ENCODE measurements around the gene EPN2.
"Not testable (repeated sequence)": the region's sequence is repeated elsewhere in the genome, so short reads cannot be mapped to it uniquely, and the experiment has no call there.

EPN2 gene

DNA sequence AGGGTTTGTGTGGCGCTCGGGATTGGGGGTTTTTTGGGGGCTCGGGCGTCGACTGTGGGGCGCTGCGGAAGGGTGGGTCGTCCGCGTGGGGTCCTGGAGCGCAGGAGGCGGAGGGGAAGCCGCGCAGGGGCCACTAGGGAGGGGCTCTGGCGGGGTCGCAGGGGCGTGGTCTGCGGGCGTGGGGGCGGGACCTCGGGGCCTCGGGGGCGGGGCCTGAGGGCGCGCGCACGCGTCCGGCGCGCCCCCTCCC, at the start of gene EPN2:
Gene EPN2, plus strand, starts transcription at position 228 of the 250 bp plus-strand sequence. CDS start 45,754 bp downstream, outside the sequence.
- peak; percentile 47 for DNase-seq

DNA sequence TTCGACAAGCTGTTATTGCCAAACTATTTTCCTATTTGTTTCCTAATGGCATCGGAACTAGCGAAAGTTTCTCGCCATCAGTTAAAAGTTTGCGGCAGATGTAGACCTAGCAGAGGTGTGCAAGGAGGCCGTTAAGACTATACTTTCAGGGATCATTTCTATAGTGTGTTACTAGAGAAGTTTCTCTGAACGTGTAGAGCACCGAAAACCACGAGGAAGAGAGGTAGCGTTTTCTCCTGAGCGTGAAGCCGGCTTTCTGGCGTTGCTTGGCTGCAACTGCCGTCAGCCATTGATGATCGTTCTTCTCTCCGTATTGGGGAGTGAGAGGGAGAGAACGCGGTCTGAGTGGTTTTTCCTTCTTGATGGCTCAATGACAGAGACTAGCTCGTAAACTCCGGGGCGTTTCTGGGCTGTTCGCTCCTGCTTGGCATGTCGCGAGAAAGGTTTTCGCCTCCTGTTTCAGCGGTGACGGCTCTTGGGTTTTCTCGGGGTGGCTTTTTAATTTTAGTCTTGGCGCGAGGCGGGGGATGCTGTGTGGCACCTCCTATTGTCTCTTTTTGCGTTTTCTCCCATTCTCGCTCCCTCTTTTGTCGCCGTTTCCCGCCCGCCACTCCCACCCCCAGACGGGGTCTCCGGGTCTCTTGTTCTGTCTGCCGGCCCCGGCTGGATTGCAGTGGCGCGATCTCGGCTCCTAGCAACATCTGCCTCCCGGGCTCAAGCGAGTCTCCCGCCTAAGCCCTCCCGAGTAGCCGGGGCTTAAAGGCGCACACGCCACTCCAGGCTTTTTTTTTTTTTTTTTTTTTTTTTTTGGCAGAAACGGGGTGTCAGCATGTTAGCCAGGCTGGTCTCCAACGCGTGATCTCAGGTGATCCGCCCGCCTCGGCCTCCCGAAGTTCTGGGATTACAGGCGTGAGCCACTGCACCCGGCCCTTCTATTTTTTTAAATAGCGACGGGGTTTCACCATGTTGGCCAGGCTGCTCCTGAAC, 49.0 kb upstream of the EPN2 start:
- DNase-seq: not testable (repeated sequence)

DNA sequence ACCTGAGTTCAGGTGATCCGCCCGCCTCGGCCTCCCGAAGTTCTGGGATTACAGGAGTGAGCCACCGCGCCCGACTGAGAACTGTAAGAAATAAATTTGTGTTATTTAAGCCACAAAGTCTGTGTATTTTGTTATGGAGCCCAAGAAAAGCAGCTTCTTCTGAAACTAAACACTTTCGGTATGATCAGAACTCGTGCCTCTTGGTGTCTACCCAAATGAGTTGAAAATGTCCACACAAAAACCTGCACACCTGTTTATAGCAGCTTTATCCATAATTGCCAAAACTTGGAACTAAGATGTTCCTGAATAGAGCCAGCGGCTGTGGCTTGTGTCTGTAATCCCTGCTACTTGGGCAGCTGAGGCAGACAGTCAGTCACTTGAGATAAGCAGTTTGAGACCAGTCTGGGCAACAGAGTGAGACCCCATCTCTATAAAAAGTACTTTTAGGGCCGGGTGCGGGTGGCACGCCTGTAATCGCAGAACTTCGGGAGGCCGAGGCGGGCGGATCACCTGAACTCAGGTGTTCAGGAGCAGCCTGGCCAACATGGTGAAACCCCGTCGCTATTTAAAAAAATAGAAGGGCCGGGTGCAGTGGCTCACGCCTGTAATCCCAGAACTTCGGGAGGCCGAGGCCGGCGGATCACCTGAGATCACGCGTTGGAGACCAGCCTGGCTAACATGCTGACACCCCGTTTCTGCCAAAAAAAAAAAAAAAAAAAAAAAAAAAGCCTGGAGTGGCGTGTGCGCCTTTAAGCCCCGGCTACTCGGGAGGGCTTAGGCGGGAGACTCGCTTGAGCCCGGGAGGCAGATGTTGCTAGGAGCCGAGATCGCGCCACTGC, 48.1 kb upstream of the EPN2 start:
- DNase-seq: not testable (repeated sequence)

DNA sequence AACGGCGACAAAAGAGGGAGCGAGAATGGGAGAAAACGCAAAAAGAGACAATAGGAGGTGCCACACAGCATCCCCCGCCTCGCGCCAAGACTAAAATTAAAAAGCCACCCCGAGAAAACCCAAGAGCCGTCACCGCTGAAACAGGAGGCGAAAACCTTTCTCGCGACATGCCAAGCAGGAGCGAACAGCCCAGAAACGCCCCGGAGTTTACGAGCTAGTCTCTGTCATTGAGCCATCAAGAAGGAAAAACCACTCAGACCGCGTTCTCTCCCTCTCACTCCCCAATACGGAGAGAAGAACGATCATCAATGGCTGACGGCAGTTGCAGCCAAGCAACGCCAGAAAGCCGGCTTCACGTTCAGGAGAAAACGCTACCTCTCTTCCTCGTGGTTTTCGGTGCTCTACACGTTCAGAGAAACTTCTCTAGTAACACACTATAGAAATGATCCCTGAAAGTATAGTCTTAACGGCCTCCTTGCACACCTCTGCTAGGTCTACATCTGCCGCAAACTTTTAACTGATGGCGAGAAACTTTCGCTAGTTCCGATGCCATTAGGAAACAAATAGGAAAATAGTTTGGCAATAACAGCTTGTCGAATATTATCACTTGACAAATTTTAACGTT, 47.3 kb upstream of the EPN2 start:
- not testable (repeated sequence) for DNase-seq

DNA sequence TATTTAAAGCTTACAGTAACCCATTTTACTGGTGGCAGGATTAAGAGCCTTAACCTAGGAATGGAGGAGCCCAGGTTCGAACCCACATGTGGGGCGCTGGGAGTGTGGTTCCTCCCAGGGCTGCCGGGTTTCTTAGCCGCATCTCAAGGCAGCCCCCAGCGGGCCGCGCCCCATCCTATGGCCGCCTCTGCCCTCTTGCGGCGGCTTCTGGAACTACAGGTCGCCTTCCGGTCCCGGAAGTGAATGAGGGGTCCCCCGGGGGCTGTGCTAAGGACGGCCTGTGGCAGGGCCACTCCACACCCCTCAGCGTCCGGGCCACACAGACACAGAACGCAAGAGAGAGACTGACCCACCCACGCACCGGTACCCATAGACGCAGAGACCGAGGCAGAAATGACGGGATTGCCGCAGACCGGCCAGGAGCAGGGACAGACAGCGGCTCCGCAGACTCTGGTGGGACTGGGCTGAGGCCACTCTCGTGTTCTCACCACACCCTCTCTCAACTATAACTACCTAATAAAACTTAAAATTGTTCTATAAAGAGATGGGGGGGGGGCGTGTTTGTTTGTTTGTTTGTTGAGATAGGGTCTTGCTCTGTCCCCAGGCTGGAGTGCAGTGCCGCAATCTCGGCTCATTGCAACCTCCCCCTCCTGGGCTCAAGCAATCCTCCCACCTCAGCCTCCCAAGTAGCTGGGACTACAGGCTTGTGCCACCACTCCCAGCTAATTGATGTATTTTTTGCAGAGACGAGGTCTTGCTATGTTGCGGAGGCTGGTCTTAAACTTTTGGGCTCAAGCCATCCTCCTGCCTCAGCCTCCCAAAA, 40.6 kb upstream of the EPN2 start:
- DNase-seq: peak; percentile 0

DNA sequence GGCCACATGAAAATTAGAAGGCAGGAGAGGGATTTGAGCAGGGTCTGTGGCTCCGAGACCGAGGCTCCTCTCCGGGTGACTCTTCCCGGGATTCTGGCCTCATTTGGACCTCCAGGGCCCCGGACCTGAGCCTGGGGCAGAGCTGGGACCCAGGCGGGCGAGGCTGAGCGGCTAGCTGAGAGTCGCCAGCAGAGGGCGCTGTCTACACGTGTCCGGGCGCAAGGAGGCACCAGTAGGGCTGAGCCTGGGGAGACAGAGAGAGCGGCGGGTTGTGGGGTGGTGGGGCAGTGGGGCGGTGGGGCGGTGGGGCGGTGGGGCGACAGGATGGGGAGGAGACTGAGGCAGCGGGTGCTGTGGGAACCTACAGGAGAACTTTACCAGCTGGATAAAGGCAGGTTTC, 34.7 kb upstream of the EPN2 start:
- DNase-seq: not testable (repeated sequence)

DNA sequence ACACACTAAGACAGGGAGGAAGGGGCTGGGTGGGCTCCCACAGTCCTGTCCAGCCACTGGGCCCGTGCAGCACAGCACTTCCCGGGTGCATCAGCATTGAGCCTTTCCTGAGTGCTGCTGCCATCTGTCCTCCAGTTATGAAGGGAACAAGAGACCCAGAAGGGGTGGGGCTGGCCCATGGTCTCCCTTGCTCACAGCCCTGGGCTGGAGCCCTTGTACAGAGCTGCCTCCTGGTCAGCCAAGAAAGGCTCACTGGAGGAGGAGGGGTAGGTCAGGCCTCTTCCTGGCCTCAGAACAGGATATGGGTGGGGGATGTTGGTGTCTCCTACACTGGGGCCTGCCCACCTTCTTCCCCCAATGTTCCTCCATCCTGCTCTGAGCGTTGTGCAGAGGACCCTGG, 33.7 kb upstream of the EPN2 start:
- not testable (repeated sequence) for DNase-seq

DNA sequence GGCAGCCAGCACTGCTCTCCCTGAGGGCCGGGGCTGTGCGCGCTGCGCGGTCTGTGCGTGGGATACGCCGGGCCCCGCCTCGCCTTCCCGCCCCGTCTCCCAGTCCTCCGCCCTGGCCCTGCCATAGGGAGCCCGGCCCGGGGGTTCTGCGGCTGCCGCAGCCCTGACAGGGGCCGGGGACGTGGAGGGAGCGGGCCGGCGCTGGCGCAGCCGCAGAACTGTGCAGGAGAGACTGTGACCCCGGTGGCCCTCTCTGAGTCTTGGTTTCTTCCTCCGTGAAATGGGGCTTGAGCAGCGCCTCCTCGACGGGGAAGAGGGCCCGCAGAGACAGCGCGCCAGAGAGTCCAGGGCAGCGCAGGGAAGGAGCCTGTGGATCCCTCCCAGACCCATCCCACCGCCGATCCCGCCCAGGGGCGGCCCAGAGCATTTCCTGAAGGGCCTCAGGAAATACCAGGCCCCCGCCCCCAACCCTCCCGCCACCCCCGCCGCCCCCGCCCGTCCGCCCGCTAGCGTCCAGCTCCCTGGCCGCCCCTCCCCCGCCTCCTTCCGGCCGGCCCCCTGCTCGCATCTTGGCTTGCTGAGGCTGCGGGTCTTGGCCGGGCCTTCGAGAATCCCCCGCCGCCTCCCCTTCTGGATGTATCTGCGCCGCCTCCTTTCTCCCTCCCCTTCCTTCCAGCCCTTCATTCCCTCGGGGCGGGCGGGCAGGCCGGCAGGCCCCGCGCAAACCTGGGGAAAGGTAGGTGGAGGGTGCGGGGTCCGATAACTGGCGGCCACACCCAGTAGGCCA, 21.9 kb upstream of the EPN2 start:
- not testable (repeated sequence) for DNase-seq

DNA sequence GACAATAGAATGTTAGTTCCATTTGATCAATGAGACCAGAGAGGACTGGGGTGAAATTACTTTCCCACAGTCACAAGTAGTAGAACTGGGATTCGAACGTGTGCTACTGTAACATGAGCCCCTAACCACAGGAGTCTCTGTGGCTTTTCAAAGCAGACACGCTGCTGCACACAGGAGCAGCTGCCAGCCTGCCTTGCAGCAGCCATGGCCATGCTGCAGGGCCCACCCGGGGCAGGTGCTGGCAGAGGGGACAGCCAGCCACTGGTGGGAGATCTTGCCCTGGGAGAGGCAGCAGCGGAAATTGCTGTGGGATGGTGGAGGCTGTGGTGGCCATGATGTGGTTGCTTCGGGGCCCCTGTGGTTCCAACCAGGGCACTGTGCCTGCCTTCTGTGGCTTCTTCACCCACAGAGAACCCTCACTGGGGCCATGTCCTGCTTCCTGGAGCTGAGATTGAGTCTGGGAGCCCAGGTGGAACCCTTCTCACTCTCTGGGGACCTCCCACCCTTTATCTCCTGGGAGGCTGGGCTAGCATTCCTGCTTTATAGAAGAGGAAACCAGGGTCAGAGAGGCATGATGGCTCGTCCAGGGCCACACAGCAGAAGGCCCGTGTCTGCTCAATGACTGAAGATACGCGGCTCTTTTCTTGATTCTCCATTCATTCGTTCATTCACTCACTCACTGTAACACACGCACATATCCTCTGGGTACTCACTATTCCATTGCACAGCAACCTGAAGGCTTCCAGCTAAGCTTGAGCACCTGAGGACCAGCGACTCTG, 20.8 kb upstream of the EPN2 start:
- not testable (repeated sequence) for DNase-seq

DNA sequence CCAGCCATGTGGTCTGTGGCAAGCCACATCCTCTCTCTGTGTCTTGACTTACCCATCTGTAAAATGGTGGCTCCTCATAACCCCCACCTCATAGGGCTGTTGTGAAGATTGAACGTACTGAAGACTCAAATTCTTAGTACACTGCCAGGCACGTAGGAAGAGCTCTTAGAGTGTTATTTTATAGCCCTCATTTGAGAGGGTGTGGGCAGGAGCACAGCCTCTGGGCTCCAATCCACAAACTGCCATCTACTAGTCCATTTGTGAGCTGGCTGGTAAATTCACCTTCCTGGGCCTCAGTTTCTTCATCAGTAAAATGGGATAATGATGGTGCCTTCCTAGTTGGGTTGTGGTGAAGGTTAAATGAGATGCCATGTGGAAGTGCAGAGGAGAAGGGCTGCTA, 18.3 kb upstream of the EPN2 start:
- not testable (repeated sequence) for DNase-seq

DNA sequence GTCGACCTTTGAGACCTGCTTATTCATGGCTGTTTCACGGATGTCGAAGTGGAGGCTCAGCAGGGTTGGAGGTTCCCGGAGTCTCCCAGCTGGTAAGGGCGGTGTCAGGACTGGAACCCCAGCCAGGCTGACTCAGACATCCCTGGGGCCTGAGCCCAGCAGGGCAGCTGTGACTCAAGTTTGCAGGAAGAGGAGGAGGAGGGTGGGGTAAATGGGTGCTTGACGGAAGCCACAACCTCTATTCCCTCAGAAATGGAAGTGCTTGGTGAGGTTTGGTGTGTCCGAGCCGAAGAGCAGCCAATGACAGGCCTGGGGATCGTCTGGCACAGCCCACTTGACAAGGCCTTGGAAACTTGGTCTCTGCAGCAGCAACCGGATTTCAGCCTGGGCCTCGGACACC, 17.8 kb upstream of the EPN2 start:
- DNase-seq: not testable (repeated sequence)

DNA sequence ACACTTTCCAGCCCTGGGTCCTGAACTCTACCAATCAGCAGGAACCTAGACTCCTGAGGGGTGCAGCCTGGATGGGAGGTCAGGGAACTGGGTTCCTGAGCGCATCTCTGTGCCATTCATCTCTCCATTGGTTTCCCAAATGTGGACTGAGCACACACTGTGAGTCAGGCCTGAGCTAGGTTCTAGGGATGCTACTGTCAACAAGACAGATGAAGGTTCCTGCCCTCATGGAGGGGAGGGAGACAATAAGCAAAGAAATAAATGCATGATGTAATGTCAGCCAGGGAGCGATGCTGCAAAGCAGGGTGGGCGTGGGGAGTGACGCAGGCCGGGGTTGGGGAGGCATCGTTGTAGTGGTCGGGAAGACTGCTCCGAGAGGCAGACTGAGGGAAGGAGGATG, 17.0 kb upstream of the EPN2 start:
- not testable (repeated sequence) for DNase-seq

DNA sequence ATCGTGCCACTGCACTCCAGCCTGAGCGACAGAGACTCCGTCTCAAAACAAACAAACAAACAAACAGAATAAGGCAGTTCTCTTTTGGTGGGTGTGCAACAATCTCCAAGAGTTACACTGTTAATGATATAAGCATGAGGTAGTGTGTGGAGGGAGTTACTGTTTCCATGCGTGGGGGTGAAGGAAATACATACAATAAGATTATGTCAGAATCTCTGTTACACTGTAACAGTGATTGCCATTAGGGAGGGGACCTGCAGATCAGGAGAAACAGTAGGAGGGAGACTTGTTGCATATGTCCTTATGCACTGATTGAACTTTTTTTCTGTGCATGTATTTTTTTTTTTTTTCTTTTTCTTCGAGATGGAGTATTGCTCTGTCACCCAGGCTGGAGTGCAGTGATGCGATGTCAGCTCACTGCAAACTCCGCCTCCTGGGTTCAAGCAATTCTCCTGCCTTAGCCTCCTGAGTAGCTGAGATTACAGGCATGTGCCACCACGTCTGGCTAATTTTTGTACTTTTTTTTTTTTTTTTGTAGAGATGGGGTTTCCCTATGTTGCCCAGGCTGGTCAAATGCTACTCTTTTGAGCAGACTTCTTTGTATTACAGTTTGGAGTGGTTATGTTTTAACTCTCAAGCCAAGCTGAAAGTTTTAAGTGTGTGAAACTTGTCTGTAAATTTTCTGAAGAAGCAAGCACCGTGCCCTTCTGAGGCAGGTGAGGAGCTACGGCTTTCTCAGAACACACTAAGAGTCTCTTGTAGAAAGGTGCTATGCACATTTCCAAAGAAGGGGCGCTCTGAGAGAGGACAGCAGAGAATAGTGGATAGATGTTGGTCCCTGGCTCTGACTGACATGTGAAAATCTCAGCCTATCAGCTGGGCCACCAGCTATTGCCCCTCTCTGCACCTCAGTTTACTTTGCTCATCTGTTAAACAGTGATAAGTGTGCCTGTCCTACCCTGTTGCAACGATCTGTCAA, 10.3 kb upstream of the EPN2 start:
- not testable (repeated sequence) for DNase-seq

DNA sequence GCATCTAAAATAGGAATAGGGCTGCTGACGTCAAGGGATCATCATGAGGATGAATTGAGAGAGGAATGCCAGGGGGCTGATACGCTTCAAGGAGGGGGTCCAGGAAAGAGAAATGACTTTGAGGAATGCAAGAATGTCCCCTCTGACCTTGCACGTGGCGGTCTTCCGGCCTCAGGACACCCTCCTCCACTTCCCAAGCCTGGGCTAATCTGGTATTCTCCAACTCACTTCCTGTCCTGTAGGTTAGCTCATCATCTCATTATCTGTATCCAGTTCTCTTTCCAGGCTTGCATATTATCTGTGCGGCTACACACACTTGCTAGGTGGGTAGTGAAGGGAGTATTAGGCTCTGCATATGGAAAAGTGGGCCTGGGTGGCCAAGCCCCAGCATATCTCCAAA, 2.5 kb upstream of the EPN2 start:
- not testable (repeated sequence) for DNase-seq

DNA sequence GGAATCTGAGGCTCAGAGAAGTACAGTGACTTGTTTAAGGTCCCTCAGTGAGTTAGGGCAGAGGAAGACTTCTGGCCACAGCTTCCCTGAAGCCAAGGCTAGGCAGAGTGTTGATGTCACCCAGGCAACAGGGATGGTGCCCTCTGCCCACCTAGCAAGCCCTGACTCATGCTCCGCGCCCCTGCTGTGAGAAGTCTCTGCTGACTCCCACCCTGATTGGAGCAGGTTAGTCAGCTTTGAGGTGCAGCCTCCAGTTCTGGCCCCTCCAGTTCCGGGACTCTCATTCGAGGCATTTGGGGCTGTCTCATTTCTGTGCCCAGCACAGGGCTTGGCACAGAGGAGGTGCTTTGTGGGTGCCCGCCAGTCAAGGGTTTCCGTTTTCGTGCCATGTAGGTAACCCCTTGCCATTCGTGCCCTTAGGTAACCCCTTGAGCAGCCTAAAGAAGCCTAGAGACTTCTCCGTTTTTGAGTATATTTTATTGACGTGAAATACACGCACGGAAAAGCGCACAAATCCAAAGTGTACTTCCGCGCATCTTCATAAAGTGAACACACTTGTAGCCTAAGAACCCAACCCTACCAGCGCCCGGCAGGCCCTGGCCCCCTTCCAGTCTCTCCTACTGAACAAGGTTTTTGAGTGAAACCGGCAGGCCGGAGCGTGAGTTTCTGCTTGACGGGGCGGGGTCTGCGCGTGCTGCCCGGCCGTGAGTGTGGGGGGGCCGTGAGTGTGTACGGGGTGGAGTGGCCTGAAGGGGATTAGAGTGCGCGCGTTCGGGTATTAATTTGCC, 621 bp upstream of the EPN2 start:
- not testable (repeated sequence) for DNase-seq

DNA sequence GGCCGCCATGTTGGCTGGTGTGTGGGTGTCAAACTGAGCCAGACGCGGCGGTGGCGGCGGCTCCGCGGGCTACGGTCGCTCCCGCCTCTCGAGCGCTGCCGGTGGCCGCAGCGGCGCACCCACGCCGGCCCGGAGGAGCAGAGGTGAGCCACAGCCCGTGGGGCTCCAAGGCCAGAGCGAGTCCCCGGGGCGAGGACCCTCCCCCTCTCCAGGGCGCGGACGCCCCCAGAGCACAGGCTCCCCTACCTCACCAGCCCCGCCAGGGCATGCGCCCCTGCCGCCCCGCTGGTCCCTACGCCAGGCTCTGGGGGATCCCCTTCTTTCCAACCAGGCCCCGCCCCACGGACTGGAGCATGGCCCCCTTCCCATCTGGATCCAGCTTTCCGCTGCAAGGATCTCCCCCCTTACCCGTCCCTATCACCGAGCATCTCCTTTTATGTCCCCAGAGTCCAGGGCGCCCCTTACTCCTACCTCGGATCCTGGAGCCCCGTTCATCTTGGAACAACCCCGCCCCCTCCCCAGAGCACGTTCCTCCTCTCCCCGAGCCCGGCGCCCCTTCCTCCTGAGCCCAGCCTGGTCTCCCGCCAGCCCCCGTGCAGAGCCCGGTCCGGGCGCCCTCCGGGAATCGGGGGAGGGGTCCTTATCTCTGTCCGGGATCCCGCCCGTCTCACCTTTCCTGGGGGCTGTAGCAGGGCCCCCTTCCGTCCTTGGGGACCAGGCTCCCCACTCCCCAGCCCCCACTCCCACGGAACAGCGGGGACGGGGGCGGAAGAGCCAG, 412 bp downstream of the EPN2 start:
- DNase-seq: peak; percentile 13

DNA sequence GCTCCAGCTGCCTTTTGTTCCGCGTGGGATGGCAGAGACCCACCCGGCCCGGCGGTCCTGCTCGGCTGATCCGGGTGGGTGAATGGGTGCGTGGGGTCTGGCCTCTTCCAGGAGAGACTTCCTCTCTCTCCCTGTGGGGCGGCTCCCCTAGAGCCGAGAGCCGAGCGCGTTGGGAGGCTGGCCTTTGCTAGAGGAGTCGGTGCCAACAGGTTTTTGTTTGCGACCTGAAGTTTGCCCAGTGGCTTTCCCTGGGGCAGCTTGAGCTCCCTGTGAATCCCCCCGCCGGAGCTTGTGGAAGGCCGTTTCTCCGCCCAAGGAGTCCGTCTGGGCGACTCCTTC, 970 bp downstream of the EPN2 start:
- DNase-seq: no peak

DNA sequence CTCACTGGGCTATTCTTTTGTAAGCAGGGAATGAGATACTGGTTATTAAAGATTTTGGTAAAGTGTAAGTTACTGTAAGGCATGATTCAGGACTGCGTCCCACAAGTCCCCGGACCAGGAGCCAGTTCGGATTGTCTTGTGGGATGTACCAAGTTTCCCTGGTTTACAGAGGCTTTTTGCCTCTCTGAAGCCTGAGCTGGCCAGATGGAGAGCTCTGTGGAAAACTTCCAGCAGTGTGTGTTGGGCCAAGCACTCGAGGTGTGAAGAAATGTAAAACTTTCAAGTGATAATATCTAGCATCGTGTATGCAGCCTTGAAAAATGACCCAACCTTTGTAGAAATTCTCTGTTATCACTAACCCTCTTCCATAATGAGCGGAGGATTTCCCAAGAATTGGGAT, 2.4 kb downstream of the EPN2 start:
- no peak for DNase-seq
